ES-I3 (cell line): ENCODE data around the gene CD44.

ENCODE experiments used
- H3K36me3 ChIP-seq: 2 replicates; pipeline ENCODE4 v1.6.1; 2013; ENCODE audit warnings: mild to moderate bottlenecking, low read length, control low read depth, moderate library complexity; ENCODE audit not compliant: insufficient read depth
- H3K4me1 ChIP-seq: 2 replicates; pipeline ENCODE4 v1.6.1; 2013; ENCODE audit warnings: mild to moderate bottlenecking, control low read depth, low read length; ENCODE audit not compliant: insufficient read depth
- H3K9ac ChIP-seq: 2 replicates; pipeline ENCODE4 v1.6.1; 2013; ENCODE audit warnings: low read depth, mild to moderate bottlenecking, low read length, moderate library complexity
- H3K9me3 ChIP-seq: 2 replicates; pipeline ENCODE4 v1.6.1; 2013; ENCODE audit warnings: mild to moderate bottlenecking, low read length, moderate library complexity; ENCODE audit not compliant: control insufficient read depth, insufficient read depth

CD44 gene

DNA sequence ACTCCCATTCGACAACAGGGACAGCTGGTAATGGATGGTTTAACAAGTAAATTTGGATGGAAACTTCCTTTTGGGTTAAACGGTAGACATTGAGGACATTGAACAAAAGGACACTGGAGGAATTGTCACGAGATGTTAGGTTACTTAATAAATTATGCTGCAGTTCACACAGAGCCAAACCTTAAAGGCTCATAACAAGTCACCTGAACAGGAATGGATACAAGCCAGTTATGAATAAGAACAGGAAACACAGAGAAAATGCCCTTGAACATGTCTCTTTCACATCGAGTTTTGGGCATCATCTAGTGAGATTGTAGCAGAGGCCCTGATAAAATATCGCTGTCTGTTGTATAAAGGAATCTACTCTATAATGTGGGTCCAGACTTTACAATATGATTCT is 65.6 kb downstream of the CD44 start:
- Histone ChIP-seq H3K4me1 (peaks cover 12% of the 10 kb centered on the region), H3K9me3 (peaks cover 3% of the 10 kb centered on the region; the same call in 1 of the 2 replicates), H3K36me3 (no peaks in the 10 kb centered on the region), H3K9ac (no peak overlapping the region)

DNA sequence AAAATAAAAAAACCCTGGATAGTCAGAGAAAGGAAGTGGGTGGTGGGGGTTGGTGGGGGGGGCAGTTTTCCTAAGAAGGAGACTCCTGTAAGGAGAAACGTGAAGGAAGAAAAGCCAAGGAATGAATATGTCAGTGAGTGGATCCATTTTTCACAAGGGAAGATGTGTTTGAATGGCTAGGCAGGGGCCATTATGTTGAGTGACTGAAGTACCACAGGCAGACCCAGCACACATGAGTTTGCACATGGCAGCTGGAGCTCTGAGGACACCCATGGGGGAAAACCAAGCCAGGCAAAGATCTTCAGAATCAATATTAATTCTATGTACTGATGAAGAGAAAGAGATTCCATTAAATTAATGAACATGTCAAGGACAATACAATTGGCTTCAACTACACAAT is 67.6 kb downstream of the CD44 start:
- Histone ChIP-seq H3K9me3 (0 out of 2 replicates have a peak, but pooled peaks cover 3% of the 10 kb centered on the region), H3K36me3 (no peaks in the 10 kb centered on the region; the same call in 1 of the 2 replicates)

DNA sequence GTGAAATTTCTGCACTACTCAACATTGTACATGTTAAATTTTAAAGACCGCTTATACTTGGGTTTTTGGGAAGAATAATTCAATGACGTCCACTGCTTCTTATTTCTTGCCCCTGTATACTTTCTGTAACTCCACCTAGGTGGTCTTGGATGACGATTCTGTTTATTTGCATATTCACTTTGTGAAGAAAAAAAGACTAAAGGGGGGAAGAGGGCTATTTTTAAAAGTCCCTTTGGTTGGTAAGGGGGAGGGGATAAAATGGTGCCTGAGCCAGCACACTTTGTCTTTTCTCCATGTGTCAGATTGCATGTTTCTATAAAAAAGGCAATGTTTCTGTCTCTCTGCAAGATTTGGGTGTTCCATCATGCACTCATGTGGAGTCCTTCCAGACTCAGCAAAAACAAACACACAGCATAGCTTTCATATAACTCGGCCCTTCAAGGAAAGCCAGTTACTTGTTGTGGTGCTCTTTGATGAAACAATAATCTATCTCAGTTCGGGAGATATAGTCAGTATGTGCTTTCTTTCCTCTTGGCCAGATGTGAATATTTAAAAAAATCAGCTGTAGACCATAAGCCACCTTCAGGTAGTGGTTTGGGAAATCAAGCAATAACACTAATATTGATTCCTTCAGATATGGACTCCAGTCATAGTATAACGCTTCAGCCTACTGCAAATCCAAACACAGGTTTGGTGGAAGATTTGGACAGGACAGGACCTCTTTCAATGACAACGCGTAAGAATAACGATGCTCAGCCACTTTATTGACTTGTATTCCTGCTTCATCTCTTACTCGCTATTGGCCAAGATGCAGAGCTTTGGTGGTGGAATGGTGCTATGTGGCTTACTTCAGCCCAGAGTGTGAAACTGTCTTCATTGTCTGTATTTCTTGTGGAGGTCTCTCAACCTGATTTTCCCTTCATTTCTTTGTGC is 68.8 kb downstream of the CD44 start:
- H3K36me3 ChIP-seq, result no peaks in the 10 kb centered on the region; the same call in 1 of the 2 replicates
- H3K9ac ChIP-seq, result no peak overlapping the region
- H3K4me1 ChIP-seq, result peaks cover 12% of the 10 kb centered on the region
- 0 out of 2 replicates have a peak, but pooled peaks cover 3% of the 10 kb centered on the region for H3K9me3 ChIP-seq

More for the DNA sequence above, 67.6 kb downstream of the CD44 start:
- no peak overlapping the region for H3K9ac ChIP-seq
- peaks cover 12% of the 10 kb centered on the region for H3K4me1 ChIP-seq

DNA sequence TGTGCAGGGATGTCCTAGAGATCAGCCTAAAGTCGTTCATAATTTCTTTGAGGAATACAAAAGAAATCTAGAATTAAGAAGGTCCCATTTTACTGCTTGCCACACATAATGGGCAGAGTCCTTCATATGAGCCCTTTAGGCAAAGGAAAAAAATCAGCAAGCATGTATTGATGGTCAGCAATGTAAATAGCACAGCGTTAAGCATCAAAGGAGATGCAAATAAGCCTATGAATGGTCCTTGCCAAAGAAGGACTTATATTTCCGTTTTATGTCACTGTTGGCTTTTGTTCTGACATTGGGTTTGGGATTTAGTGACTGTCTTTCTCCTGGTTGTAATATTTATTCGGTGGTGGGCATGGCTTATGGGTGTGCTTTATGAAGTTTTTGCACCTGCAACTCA is 69.8 kb downstream of the CD44 start:
- Histone ChIP-seq H3K36me3 (no peaks in the 10 kb centered on the region; the same call in 1 of the 2 replicates), H3K9me3 (0 out of 2 replicates have a peak, but pooled peaks cover 3% of the 10 kb centered on the region), H3K9ac (no peak overlapping the region), H3K4me1 (peaks cover 12% of the 10 kb centered on the region)

DNA sequence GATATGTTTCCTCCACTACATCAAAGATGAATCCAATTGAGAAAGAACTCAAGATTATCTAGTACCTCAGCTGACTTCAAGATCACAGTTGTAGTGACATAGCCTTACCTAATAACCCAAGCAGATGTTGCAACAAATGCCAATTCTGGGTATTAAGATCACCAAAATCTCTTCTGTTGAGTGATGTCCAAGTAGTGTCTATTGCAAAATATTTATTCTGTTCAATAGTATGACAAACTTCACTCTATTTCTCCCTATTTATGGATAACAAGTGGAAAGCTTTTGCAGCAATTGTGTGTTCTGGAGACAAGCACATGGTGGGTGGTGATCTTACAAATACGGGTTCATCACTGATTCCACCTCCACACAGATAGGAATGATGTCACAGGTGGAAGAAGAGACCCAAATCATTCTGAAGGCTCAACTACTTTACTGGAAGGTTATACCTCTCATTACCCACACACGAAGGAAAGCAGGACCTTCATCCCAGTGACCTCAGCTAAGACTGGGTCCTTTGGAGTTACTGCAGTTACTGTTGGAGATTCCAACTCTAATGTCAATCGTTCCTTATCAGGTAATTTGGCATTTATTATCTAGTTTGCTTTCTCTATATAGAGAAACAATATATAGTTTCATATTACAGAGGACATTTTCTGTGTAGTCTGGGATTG is 72.0 kb downstream of the CD44 start:
- H3K36me3 ChIP-seq, result peaks cover under 1% of the 10 kb centered on the region; the same call in 1 of the 2 replicates

DNA sequence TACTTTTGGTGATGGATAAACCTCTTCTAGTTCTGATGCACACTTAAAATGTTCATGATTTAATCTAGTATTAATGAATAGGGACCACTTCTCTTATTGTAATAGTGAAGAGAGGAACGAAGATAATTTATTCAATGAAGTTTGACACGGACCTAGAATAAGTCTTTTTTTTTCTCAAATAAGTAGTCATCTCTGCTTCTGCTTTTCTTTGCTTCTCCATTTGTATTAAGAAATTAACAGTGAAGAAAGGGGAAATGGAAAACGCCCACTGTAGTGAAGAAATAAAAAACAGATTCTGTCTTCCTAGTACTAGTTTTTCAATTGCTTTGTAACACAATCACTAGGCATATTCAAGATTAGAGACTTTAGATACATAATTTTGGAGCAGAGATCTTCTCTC is 73.0 kb downstream of the CD44 start:
- H3K4me1 ChIP-seq, result peaks cover 37% of the 10 kb centered on the region
- H3K36me3 ChIP-seq, result peaks cover 2% of the 10 kb centered on the region; the same call in 1 of the 2 replicates
- H3K9me3 ChIP-seq, result no peaks in the 10 kb centered on the region
- H3K9ac ChIP-seq, result no peak overlapping the region

More for the DNA sequence above, 72.0 kb downstream of the CD44 start:
- Histone ChIP-seq H3K9me3 (no peaks in the 10 kb centered on the region), H3K9ac (no peak overlapping the region), H3K4me1 (peaks cover 27% of the 10 kb centered on the region)

DNA sequence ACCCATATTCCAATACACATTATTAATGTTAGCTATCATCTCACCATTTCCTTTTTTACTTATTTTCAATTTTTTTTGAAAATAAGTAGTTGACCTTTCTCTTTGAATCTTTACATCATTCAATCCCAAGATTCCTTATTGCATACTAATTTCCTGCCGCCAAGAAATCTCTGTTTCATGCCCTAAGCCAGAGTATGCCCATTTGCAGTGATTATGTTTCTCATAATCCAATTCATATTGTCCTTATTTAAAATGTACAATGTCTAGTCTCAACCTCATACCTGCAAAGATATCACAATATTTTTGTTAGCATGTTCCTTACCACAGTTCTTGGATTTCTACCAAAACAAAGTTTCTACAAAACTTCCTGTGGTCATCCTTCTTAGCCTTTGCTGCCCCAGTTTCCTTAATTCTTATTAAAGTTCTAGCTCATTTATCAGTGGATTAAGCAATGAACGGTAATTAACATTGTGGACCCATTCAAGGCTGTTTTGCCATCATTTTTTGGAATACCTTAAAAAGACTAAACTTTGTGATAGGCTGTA is 75.3 kb downstream of the CD44 start:
- Histone ChIP-seq H3K9me3 (no peaks in the 10 kb centered on the region), H3K9ac (no peak overlapping the region), H3K4me1 (peaks cover 30% of the 10 kb centered on the region), H3K36me3 (peaks cover 5% of the 10 kb centered on the region; the same call in 1 of the 2 replicates)

DNA sequence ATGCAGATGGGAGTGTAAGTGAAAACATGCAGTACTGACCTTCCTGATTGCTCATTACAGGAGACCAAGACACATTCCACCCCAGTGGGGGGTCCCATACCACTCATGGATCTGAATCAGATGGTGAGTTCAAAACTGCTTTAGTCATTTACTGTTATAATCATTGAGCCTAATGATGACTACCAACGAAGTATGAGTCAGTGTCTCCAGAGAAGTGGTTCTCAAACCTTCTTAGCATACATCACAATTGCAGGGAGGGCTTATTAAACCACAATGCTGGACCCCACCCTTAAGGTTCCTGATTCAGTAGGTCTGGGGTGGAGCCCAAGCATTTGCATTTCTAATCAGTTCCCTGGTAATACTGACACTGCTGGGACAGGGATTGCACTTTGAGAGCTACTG is 75.8 kb downstream of the CD44 start:
- Histone ChIP-seq H3K36me3 (peaks cover 5% of the 10 kb centered on the region; the same call in 1 of the 2 replicates), H3K4me1 (peaks cover 30% of the 10 kb centered on the region), H3K9me3 (no peaks in the 10 kb centered on the region), H3K9ac (no peak overlapping the region)

DNA sequence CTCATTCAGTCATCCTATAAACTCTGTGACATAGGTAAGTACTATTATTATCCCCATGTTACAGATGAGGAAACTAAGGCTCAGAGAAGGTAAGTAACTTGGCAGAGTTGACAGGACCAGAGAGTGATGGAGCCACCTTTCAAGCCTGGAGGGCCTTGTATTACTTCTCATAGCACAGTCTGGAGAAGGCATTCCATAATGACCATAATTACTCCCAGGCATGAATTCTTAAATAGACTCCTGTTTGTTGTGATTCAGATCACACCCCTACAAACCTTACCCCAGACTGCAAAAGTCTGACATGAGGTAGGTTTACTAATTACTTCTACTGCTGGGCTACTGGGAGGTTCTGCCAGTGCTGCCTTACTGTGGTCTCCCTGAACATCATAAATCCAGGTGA is 77.0 kb downstream of the CD44 start:
- Histone ChIP-seq H3K36me3 (peaks cover 5% of the 10 kb centered on the region; the same call in 1 of the 2 replicates), H3K9me3 (no peaks in the 10 kb centered on the region), H3K9ac (no peak overlapping the region), H3K4me1 (peaks cover 30% of the 10 kb centered on the region)

DNA sequence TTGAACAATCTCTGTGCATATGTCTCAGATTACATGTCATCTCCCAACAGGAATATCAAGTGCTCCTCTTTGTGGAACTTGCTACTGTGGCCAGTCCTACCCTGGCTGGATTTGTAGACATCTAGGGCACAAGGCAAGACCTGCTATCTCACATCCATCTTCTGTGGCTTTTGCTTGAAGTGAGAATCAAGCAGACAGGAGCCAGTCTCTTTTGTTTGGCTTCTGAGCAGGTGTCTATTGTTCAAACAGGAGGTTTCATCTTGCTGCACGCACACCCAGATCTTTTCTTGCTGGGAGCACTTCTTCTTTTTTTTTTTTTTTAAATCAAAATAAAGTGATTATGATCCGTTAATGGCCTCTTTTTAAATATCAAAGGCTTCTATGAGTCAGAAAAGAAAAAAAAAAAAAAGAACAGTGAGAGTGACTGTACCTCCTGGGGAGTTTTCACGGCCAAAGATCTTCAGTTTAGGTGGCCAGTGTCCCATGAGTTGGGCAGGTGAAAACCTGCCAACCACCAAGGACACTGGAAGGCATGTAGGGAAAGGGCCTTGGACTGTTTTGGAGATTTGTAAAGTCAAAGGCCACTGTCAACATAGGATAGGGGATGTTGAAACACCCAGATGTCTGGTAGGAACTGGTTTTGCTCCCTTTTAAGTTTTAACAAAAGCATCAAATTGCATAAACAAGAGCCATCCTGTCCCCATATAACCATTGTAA is 78.1 kb downstream of the CD44 start:
- Histone ChIP-seq H3K4me1 (peaks cover 30% of the 10 kb centered on the region), H3K36me3 (peaks cover 9% of the 10 kb centered on the region; the same call in 1 of the 2 replicates), H3K9me3 (no peaks in the 10 kb centered on the region), H3K9ac (no peak overlapping the region)

DNA sequence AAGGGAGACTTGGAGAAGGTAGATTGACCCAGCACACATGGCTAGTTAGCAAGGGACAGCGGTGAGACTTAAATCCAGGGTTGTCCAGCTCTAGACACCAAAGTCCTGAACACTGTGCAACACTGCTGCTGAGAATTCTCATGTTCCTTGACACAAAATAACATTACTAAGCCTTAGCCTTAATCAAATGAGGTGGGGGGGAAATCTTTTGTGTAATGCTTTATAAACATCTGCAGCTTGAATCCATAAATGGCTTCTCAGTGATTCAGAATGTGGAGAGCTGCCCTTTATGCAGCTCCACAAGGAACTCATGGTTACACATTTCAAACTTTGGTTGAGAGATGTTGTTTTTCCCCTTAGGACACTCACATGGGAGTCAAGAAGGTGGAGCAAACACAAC is 80.0 kb downstream of the CD44 start:
- Histone ChIP-seq H3K36me3 (peaks cover 14% of the 10 kb centered on the region; the same call in 1 of the 2 replicates), H3K9me3 (no peaks in the 10 kb centered on the region), H3K4me1 (peaks cover 30% of the 10 kb centered on the region), H3K9ac (no peak overlapping the region)

DNA sequence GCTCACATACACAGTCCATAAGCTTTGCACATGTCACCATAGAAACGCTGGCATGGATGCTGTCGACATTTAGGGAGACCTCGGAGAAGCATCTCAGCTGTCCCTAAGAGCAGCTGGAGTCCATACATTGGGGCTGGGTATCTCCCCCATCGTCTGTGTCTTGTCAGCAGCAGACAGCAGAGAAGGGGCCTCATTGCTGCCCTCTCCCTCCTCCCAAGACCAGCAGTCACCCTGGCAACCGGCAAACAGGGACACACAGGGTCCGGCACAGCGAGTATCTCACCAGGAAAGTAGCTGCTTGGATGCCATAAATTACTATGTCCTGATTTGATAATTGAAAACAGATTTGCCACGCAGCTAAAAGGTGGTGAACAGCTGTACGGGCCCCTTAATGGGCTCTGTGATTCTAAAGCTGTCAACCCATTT is 84.4 kb downstream of the CD44 start:
- no peak overlapping the region for H3K9ac ChIP-seq
- H3K9me3 ChIP-seq, result no peaks in the 10 kb centered on the region
- H3K36me3 ChIP-seq, result peaks cover 11% of the 10 kb centered on the region; the same call in 1 of the 2 replicates
- no peaks in the 10 kb centered on the region for H3K4me1 ChIP-seq

DNA sequence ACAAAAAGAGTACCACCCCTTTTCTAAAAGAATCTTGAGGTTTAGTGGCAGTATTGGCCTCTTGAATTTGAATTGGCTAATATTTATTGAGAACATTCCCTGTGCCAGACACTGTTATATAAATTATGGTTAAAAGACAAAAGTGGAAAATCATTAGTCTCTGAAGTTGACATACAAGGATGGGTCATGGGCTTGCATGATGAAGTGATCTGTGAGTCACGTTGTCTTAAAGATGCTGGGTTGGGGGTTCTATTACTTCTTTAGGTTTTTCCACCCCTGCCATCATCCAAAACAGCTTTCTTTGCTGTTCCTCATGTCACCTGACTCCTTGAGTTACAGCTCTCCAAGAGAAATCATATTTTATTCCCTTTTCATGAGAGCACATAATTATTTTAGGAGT is 85.0 kb downstream of the CD44 start:
- no peak overlapping the region for H3K9ac ChIP-seq
- peaks cover 11% of the 10 kb centered on the region; the same call in 1 of the 2 replicates for H3K36me3 ChIP-seq
- no peaks in the 10 kb centered on the region for H3K4me1 ChIP-seq
- no peaks in the 10 kb centered on the region for H3K9me3 ChIP-seq
